ENCODE data around the gene RWDD3.

Gene RWDD3

GRCh38 chr1:95230256-95230655 lies 3.8 kb upstream of the RWDD3 start:
- DNase-seq (ENCODE audit: low spot score), result no peak

- no peak for DNase-seq (ENCODE audit: low spot score)
Measured at GRCh38 chr1:95230768-95231191, 3.2 kb upstream of the RWDD3 start.

- peak; percentile 7 for DNase-seq (ENCODE audit: low spot score)
Measured at GRCh38 chr1:95232646-95233318, 1.2 kb upstream of the RWDD3 start.

GRCh38 chr1:95233319-95233736 lies 682 bp upstream of the RWDD3 start:
- peak; percentile 20 for DNase-seq (ENCODE audit: low spot score)

GRCh38 chr1:95236784-95237575 lies 3.0 kb downstream of the RWDD3 start:
- no peak for DNase-seq (ENCODE audit: low spot score)

GRCh38 chr1:95237981-95238703 lies 4.1 kb downstream of the RWDD3 start:
- DNase-seq (ENCODE audit: low spot score), result no peak

GRCh38 chr1:95245029-95245428 lies 11.0 kb downstream of the RWDD3 start:
- DNase-seq (ENCODE audit: low spot score), result no peak

GRCh38 chr1:95246511-95246910 lies 12.5 kb downstream of the RWDD3 start:
- no peak for DNase-seq (ENCODE audit: low spot score)

GRCh38 chr1:95247607-95248006 lies 13.6 kb downstream of the RWDD3 start:
- no peak for DNase-seq (ENCODE audit: low spot score)

- no peak for DNase-seq (ENCODE audit: low spot score)
Measured at GRCh38 chr1:95249916-95250315, 15.9 kb downstream of the RWDD3 start.

GRCh38 chr1:95252422-95252821 lies 18.4 kb downstream of the RWDD3 start:
- DNase-seq (ENCODE audit: low spot score), result no peak

- DNase-seq (ENCODE audit: low spot score), result no peak
Measured at GRCh38 chr1:95254959-95255358, 20.9 kb downstream of the RWDD3 start.

GRCh38 chr1:95255826-95256225 lies 21.8 kb downstream of the RWDD3 start:
- no peak for DNase-seq (ENCODE audit: low spot score)

GRCh38 chr1:95257758-95258157 lies 23.7 kb downstream of the RWDD3 start:
- no peak for DNase-seq (ENCODE audit: low spot score)

- DNase-seq (ENCODE audit: low spot score), result no peak
Measured at GRCh38 chr1:95259245-95259644, 25.2 kb downstream of the RWDD3 start.

- no peak for DNase-seq (ENCODE audit: low spot score)
Measured at GRCh38 chr1:95262913-95263312, 28.9 kb downstream of the RWDD3 start.

- no peak for DNase-seq (ENCODE audit: low spot score)
Measured at GRCh38 chr1:95263450-95263849, 29.4 kb downstream of the RWDD3 start.

GRCh38 chr1:95265106-95265505 lies 31.1 kb downstream of the RWDD3 start:
- no peak for DNase-seq (ENCODE audit: low spot score)

- DNase-seq (ENCODE audit: low spot score), result no peak
Measured at GRCh38 chr1:95276429-95276828, 42.4 kb downstream of the RWDD3 start.

GRCh38 chr1:95278173-95279006 lies 44.4 kb downstream of the RWDD3 start:
- no peak for DNase-seq (ENCODE audit: low spot score)

- DNase-seq (ENCODE audit: low spot score), result no peak
Measured at GRCh38 chr1:95281781-95282517, 47.9 kb downstream of the RWDD3 start.
